SK-N-SH (cell line): ENCODE results near the gene NDUFC1.
"Not testable (repeated sequence)": the region's sequence is repeated elsewhere in the genome, so short reads cannot be mapped to it uniquely, and the experiment has no call there.

Experiments used
- ELF1 ChIP-seq: IDR thresholded peaks from 2 replicates; pipeline ENCODE4 v1.4.0; 2012
- EP300 ChIP-seq, 2 experiments: IDR thresholded peaks; 2 replicates each; pipeline versions ENCODE4 v1.4.0 to v1.6.1; 2012; ENCODE audit warnings: borderline replicate concordance in 1 of 2, low read depth in 1 of 2, low read length in 1 of 2
- EZH2phosphoT487 ChIP-seq: fragments of 200-600 bp; sonication (generic); IDR thresholded peaks from 2 replicates; pipeline ENCODE4 v1.6.1; 2017; ENCODE audit warnings: low read depth, mixed run types, mild to moderate bottlenecking, antibody characterized with exemption, moderate library complexity, borderline replicate concordance
- POLR2AphosphoS5 ChIP-seq: IDR thresholded peaks from 2 replicates; pipeline ENCODE4 v1.6.1; 2012; ENCODE audit warnings: low read depth, low read length
- RCOR1 ChIP-seq: fragments of 150-350 bp; IDR thresholded peaks from 2 replicates; pipeline ENCODE4 v1.6.1; 2017; ENCODE audit warnings: antibody characterized with exemption, low read length
- RFX5 ChIP-seq: IDR thresholded peaks from 2 replicates; pipeline ENCODE4 v1.6.1; 2012; ENCODE audit warnings: mild to moderate bottlenecking, improper control_type of control experiment, low read length
- SMC3 ChIP-seq: IDR thresholded peaks from 2 replicates; pipeline ENCODE4 v1.6.1; 2012; ENCODE audit warnings: low read depth, low read length, improper control_type of control experiment
- TAF1 ChIP-seq: IDR thresholded peaks from 2 replicates; pipeline ENCODE4 v1.6.1; 2012; ENCODE audit warnings: low read depth, mild to moderate bottlenecking, low read length, moderate library complexity, borderline replicate concordance
- TCF12 ChIP-seq: IDR thresholded peaks from 2 replicates; pipeline ENCODE4 v1.4.0; 2012
- TF ChIP-seq, protein P1 (sequence below): fragments of 200-600 bp; sonication (generic); IDR thresholded peaks from 2 replicates; pipeline ENCODE4 v1.6.1; 2017; ENCODE audit warnings: antibody characterized with exemption, mild to moderate bottlenecking, moderate library complexity
- TF ChIP-seq, protein P2 (sequence below): IDR thresholded peaks from 2 replicates; pipeline ENCODE4 v1.4.0; 2012; ENCODE audit warnings: low read depth

DNA sequence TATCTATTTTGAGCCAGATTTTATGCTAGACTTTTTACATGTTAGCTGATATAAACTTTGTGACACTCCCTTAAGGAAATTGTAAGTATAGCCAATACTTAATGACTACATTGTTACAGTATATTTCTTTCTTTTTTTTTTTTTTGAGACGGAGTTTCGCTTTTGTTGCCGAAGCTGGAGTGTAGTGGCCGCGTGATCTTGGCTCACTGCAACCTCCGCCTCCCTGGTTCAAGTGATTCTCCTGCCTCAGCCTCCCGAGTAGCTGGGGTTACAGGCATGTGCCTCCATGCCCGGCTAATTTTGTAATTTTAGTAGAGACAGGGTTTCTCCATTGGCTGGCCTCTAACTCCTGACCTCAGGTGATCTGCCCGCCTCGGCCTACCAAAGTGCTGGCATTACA, 11.1 kb upstream of the NDUFC1 start:
- TF ChIP-seq POLR2AphosphoS5; TAF1; EP300 (IDR thresholded peaks at IDR 0.05; ENCODE audit: borderline replicate concordance in 1 of 2, low read depth in 1 of 2, low read length in 1 of 2); EZH2phosphoT487; RFX5; SMC3; TCF12; ELF1; RCOR1: not testable (repeated sequence)
- TF ChIP-seq, protein P1, sequence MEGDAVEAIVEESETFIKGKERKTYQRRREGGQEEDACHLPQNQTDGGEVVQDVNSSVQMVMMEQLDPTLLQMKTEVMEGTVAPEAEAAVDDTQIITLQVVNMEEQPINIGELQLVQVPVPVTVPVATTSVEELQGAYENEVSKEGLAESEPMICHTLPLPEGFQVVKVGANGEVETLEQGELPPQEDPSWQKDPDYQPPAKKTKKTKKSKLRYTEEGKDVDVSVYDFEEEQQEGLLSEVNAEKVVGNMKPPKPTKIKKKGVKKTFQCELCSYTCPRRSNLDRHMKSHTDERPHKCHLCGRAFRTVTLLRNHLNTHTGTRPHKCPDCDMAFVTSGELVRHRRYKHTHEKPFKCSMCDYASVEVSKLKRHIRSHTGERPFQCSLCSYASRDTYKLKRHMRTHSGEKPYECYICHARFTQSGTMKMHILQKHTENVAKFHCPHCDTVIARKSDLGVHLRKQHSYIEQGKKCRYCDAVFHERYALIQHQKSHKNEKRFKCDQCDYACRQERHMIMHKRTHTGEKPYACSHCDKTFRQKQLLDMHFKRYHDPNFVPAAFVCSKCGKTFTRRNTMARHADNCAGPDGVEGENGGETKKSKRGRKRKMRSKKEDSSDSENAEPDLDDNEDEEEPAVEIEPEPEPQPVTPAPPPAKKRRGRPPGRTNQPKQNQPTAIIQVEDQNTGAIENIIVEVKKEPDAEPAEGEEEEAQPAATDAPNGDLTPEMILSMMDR = not testable (repeated sequence)
- TF ChIP-seq, protein P2, sequence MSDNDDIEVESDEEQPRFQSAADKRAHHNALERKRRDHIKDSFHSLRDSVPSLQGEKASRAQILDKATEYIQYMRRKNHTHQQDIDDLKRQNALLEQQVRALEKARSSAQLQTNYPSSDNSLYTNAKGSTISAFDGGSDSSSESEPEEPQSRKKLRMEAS = not testable (repeated sequence)
